Endothelial cell of umbilical vein (primary cell): ENCODE data around the gene TBC1D13. TPM values are rescaled to one million over a fixed set of nuclear protein-coding genes. Genes with fewer than 3 reads are reported as not detected.

Experiments
- BruUV-seq: library from RNA; stranded (reverse); fragments of 400-500 nt; replicated peaks from 2 replicates; lab custom pipeline; 2021; lab: Mats Ljungman, UMichigan
- CTCF ChIA-PET: fragments of 300-600, 350-600 bp; sonication (Branson Sonifier 250); formaldehyde crosslinking; loops from one replicate; lab custom pipeline; 2021; ENCODE audit warnings: antibody characterized with exemption, inconsistent platforms; lab: Charles Lee
- POLR2A ChIA-PET: fragments of 300-600, 350-600 bp; sonication (Branson Sonifier 250); formaldehyde crosslinking; loops from one replicate; lab custom pipeline; 2021; ENCODE audit warnings: antibody characterized with exemption, inconsistent platforms; lab: Charles Lee
- DNase-seq: peaks from one replicate; pipeline ENCODE4 v3.0.0-alpha.2; 2011; ENCODE audit warnings: low read depth, low spot score
- FAIRE-seq: peaks from 2 replicates; lab custom pipeline; 2011; peaks lifted over from hg19 to GRCh38; lab: Jason Lieb, UNC
- H2AFZ ChIP-seq: 2 replicates; pipeline ENCODE4 v1.6.0; 2012; ENCODE audit warnings: low read depth, low read length, control low read depth, inconsistent platforms
- H3K27ac ChIP-seq: 2 replicates; pipeline ENCODE4 v1.5.1; 2011; ENCODE audit warnings: low read depth, mild to moderate bottlenecking, control low read depth, low read length, moderate library complexity; ENCODE audit not compliant: insufficient read depth
- H3K27me3 ChIP-seq, 2 experiments: 2 replicates each; pipeline versions ENCODE4 v1.6.0 to v1.6.1; 2011; ENCODE audit warnings: low read length in 2 of 2, mixed read lengths in 1 of 2; ENCODE audit not compliant: control insufficient read depth in 2 of 2, insufficient read depth in 2 of 2
- H3K36me3 ChIP-seq, 2 experiments: 2 replicates in 1 of 2; 3 replicates in 1 of 2; pipeline ENCODE4 v1.5.1; 2011; ENCODE audit warnings: low read length in 2 of 2, mild to moderate bottlenecking in 1 of 2, moderate library complexity in 1 of 2; ENCODE audit not compliant: control insufficient read depth in 2 of 2, insufficient read depth in 2 of 2; ENCODE audit errors: extremely low read depth in 1 of 2
- H3K4me1 ChIP-seq: 3 replicates; pipeline ENCODE4 v1.5.1; 2011; ENCODE audit warnings: mild to moderate bottlenecking, low read length; ENCODE audit not compliant: control insufficient read depth, insufficient read depth; ENCODE audit errors: extremely low read depth
- H3K4me2 ChIP-seq: 2 replicates; pipeline ENCODE4 v1.6.1; 2011; ENCODE audit warnings: low read length, control low read depth, mixed read lengths; ENCODE audit not compliant: insufficient read depth
- H3K4me3 ChIP-seq, 3 experiments: fragments of 200-600 bp in 1 of 3; sonication (generic), shearing (Covaris generic) in 1 of 3; replicated peaks in 1 of 3; 2 replicates each; pipeline ENCODE4 v1.5.1; 2011 to 2016; ENCODE audit warnings: control low read depth in 3 of 3, low read length in 3 of 3, mild to moderate bottlenecking in 2 of 3, inconsistent platforms in 1 of 3, low read depth in 1 of 3, moderate library complexity in 1 of 3; ENCODE audit not compliant: insufficient read depth in 1 of 3
- H3K79me2 ChIP-seq: 2 replicates; pipeline ENCODE4 v1.6.0; 2012; ENCODE audit warnings: low read length, inconsistent platforms; ENCODE audit not compliant: control insufficient read depth, insufficient read depth
- H3K9ac ChIP-seq: replicated peaks from 2 replicates; pipeline ENCODE3; 2011; ENCODE audit warnings: low read length, control low read depth; ENCODE audit not compliant: insufficient read depth; ENCODE audit errors: extremely low read depth
- H3K9me1 ChIP-seq: replicated peaks from 3 replicates; pipeline ENCODE4 v1.6.0; 2011; ENCODE audit warnings: mild to moderate bottlenecking, low read length; ENCODE audit not compliant: control insufficient read depth, insufficient read depth; ENCODE audit errors: extremely low read depth
- H3K9me3 ChIP-seq: replicated peaks from 2 replicates; pipeline ENCODE4 v1.5.1; 2012; ENCODE audit warnings: low read length, inconsistent platforms; ENCODE audit not compliant: control insufficient read depth, insufficient read depth
- H4K20me1 ChIP-seq: replicated peaks from 2 replicates; pipeline ENCODE3; 2011; ENCODE audit warnings: mild to moderate bottlenecking, low read length; ENCODE audit not compliant: control insufficient read depth, insufficient read depth; ENCODE audit errors: extremely low read depth
- CTCF ChIP-seq, 2 donors: IDR thresholded peaks; 1 replicate in 1 of 2; 2 replicates in 1 of 2; pipeline ENCODE4 v1.5.1; 2011; ENCODE audit warnings: low read length in 2 of 2, mild to moderate bottlenecking in 2 of 2, moderate library complexity in 2 of 2, control low read depth in 1 of 2, inconsistent platforms in 1 of 2, low read depth in 1 of 2; ENCODE audit not compliant: insufficient read depth in 1 of 2; ENCODE audit errors: extremely low read depth in 1 of 2
- dilution Hi-C: fragments of 300-500 bp; cut with MboI; formaldehyde crosslinking; loops from one replicate; pipeline ENCODE4 v1.15.0; 2019; ENCODE audit warnings: low sequenced_read_pairs; ENCODE audit not compliant: extremely low pct_ligation_motif_present
- intact Hi-C: fragments of 100-400 bp; cut with micrococcal nuclease; formaldehyde crosslinking; loops from one replicate; pipeline ENCODE4 v1.10.0; 2022
- polyA plus RNA-seq, 4 experiments: library from polyadenylated mRNA; depleted of rRNA in 3 of 4; stranded (reverse) in 3 of 4; unstranded in 1 of 4; fragments of >200 nt; gene quantifications; 2 replicates each; pipeline versions ENCODE4 v1.2.1 to v1.2.3, GENCODE V29; 2011 to 2012; ENCODE audit warnings: missing spikeins in 1 of 4
- total RNA-seq: library from RNA; stranded (reverse); gene quantifications from 2 replicates; pipeline ENCODE4 v1.2.3, GENCODE V29; 2021
- TF ChIP-seq, protein P1 (sequence below): IDR thresholded peaks from 2 replicates; pipeline ENCODE4 v1.6.1; 2011; ENCODE audit not compliant: insufficient read depth, insufficient read length

TBC1D13 gene
- total and polyA plus RNA-seq, 2 donors (not counting 3 experiments of a cell fraction or from before 2014, with no cell fraction given), result 35.1 to 41.9 TPM

GRCh38 chr9:128818839-128819715 is 32.0 kb downstream of the TBC1D13 start:
- Histone ChIP-seq H3K9me3 (no peaks in the 10 kb centered on the region), H3K4me3 (peak overlapping the region in 2 of 3 experiments; percentile 57 to 63), H3K79me2 (no peaks in the 10 kb centered on the region), H3K27ac (no peak overlapping the region), H3K9ac (no peak overlapping the region), H3K4me1 (peaks cover 6% of the 10 kb centered on the region), H3K9me1 (no peaks in the 10 kb centered on the region), H2AFZ (peak overlapping the region; percentile 68), H3K27me3 (no peaks in the 10 kb centered on the region), H3K4me2 (peak overlapping the region; percentile 14), H4K20me1 (no peaks in the 10 kb centered on the region), H3K36me3 (peaks cover 0 to 25% of the 10 kb centered on the region in 2 experiments)
- ChIA-PET CTCF (interaction anchor here (0.6 to 3.9 kb wide), 32 partner anchors 8 to 217 kb away, joined by 3 to 40 read pairs (median 5); partner anchors contain the start of genes DOLK, MIGA2, NUP188 and SPOUT1), POLR2A (interaction anchor here (0.6 to 1.2 kb wide), 2 partner anchors 10 to 11 kb away, joined by 3 read pairs; partner anchors contain the start of gene SPOUT1)
- peak; percentile 29 for DNase-seq
- intact Hi-C loops (loop anchor here (1.0 to 5.0 kb wide), 6 partner anchors 10 to 209 kb away; partner anchors contain the start of genes SH3GLB2, SPOUT1, TBC1D13 and ZDHHC12), dilution Hi-C loops (no loop called here)
- TF ChIP-seq CTCF (IDR thresholded peaks at IDR 0.05; ENCODE audit: extremely low read depth in 1 of 2, insufficient read depth in 1 of 2, low read depth in 1 of 2, low read length in 2 of 2), result peak in 1 of 2 donors; percentile 10
- TF ChIP-seq, protein P1, sequence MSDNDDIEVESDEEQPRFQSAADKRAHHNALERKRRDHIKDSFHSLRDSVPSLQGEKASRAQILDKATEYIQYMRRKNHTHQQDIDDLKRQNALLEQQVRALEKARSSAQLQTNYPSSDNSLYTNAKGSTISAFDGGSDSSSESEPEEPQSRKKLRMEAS, result no peak
- peak; percentile 8 for FAIRE-seq
- BruUV-seq, result TSS peak; percentile 24
